RWPE2 (cell line): ENCODE measurements around the gene SETD2.

Source experiments
- ATAC-seq: fragments of 200-7000 bp; cut with Tn5 transposase; 3 replicates; pipeline ENCODE4 v1.9.1; 2021; ENCODE audit warnings: low read depth
- DNase-seq: peaks from one replicate; pipeline ENCODE4 v3.0.0-alpha.2; 2020; ENCODE audit warnings: low spot score
- H3K27ac ChIP-seq: fragments of 450-650 bp; 2 replicates; pipeline ENCODE4 v1.5.1; 2017; ENCODE audit warnings: mild to moderate bottlenecking; ENCODE audit not compliant: poor library complexity, severe bottlenecking
- H3K27me3 ChIP-seq: fragments of 250-450 bp; sonication (Bioruptor Pico); 2 replicates; pipeline ENCODE4 v1.5.1; 2021; ENCODE audit warnings: mild to moderate bottlenecking, moderate library complexity; ENCODE audit not compliant: insufficient read depth, poor library complexity, severe bottlenecking
- H3K36me3 ChIP-seq: fragments of 250-450 bp; sonication (Bioruptor Pico); 2 replicates; pipeline ENCODE4 v1.5.1; 2020; ENCODE audit warnings: low read depth, mild to moderate bottlenecking, moderate library complexity
- H3K4me1 ChIP-seq: fragments of 250-450 bp; sonication (Bioruptor Pico); 2 replicates; pipeline ENCODE4 v1.5.1; 2021; ENCODE audit warnings: mild to moderate bottlenecking, moderate library complexity; ENCODE audit not compliant: insufficient read depth, poor library complexity, severe bottlenecking
- H3K4me3 ChIP-seq: fragments of 250-450 bp; sonication (Bioruptor Pico); 2 replicates; pipeline ENCODE4 v1.5.1; 2021; ENCODE audit warnings: mild to moderate bottlenecking, moderate library complexity; ENCODE audit not compliant: severe bottlenecking
- H3K9me3 ChIP-seq: fragments of 250-450 bp; sonication (Bioruptor Pico); 2 replicates; pipeline ENCODE4 v1.5.1; 2021; ENCODE audit warnings: mild to moderate bottlenecking, moderate library complexity; ENCODE audit not compliant: severe bottlenecking
- CTCF ChIP-seq: fragments of 450-650 bp; IDR thresholded peaks from one replicate; pipeline ENCODE4 v1.5.1; 2017; ENCODE audit warnings: mild to moderate bottlenecking, moderate library complexity; ENCODE audit not compliant: poor library complexity, severe bottlenecking

Gene SETD2

GRCh38 chr3:46998121-46998851, 165.6 kb downstream of the SETD2 start:
- peaks cover 7% of the 10 kb centered on the region for H3K4me1 ChIP-seq
- TF ChIP-seq CTCF: peak; percentile 71
- ATAC-seq: peak; percentile 58
- peak; percentile 44 for DNase-seq
- H3K4me3 ChIP-seq: no peak overlapping the region
- no peak overlapping the region for H3K27ac ChIP-seq
- H3K9me3 ChIP-seq: no peaks in the 10 kb centered on the region
- peaks cover 62% of the 10 kb centered on the region for H3K36me3 ChIP-seq
- H3K27me3 ChIP-seq: no peaks in the 10 kb centered on the region

- peak; percentile 44 for DNase-seq
- Histone ChIP-seq H3K4me3 (no peak overlapping the region), H3K27ac (no peak overlapping the region), H3K9me3 (no peaks in the 10 kb centered on the region), H3K27me3 (no peaks in the 10 kb centered on the region), H3K36me3 (peaks cover 58% of the 10 kb centered on the region), H3K4me1 (peaks cover 7% of the 10 kb centered on the region)
- ATAC-seq: no peak
- no peak for TF ChIP-seq CTCF
Observed at GRCh38 chr3:46997453-46998091, 166.3 kb downstream of the SETD2 start.

GRCh38 chr3:46996689-46997452, 167.0 kb downstream of the SETD2 start:
- DNase-seq (peak; percentile 65), ATAC-seq (peak; percentile 11; the same call in 1 of the 3 replicates)
- Histone ChIP-seq H3K36me3 (peaks cover 51% of the 10 kb centered on the region), H3K4me1 (peaks cover 7% of the 10 kb centered on the region), H3K4me3 (no peak overlapping the region), H3K27ac (no peak overlapping the region), H3K9me3 (no peaks in the 10 kb centered on the region), H3K27me3 (no peaks in the 10 kb centered on the region)
- TF ChIP-seq CTCF: no peak

GRCh38 chr3:46995901-46996562, 167.9 kb downstream of the SETD2 start:
- ATAC-seq: no peak
- Histone ChIP-seq H3K4me1 (peaks cover 7% of the 10 kb centered on the region), H3K9me3 (no peaks in the 10 kb centered on the region), H3K27ac (no peak overlapping the region), H3K27me3 (no peaks in the 10 kb centered on the region), H3K4me3 (no peak overlapping the region), H3K36me3 (peaks cover 48% of the 10 kb centered on the region)
- no peak for TF ChIP-seq CTCF
- DNase-seq: peak; percentile 64
